ENCODE results near the gene ADGRF1. TPM values are rescaled to one million over a fixed set of nuclear protein-coding genes. Genes with fewer than 3 reads are reported as not detected.
"Not testable (repeated sequence)": the region's sequence is repeated elsewhere in the genome, so short reads cannot be mapped to it uniquely, and the experiment has no call there.

Gene ADGRF1
- 10 to 100 TPM in 1 of 2 donors, 1 to 10 TPM in 1; 5.6 to 11.5 TPM for total RNA-seq

DNA sequence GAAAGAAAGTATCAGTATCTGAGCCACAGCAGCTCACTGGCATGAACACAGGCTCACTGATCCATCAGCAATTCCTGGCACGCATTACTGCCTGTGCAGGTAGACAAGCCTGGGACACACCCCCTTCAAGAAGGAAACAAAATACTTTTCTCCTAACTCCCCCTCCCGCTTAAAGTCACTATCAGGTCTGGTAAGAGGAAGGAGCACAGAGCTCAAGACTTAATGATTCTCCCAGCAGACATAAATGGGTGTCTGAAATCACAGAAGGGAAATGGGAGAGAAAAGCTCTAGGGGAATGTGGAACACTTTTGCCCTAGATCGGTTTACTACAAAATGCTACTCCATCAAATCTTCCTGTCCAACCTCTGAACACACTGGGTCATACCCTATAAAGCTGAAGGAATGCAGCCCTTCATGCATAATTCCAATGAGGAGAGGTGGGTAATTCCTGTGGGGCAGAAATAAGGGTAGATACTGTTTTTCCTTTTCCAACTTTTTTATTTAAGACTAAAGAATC lies at the start of gene ADGRF1:
Gene ADGRF1, minus strand, starts transcription at position 58 of the 517 bp plus-strand sequence. CDS start 13,271 bp downstream, outside the sequence.
- H3K4me3 ChIP-seq: no peak within 1 kb of the TSS
- intact Hi-C loops (cut with DNase I): no loop called here
- peak; percentile 75 for DNase-seq (ENCODE audit: low spot score)
- H3K27me3 ChIP-seq (replicated peaks; ENCODE audit: insufficient read depth): no peaks in the 10 kb centered on the region
- TF ChIP-seq POLR2AphosphoS5 (IDR thresholded peaks at IDR 0.05) (peak; percentile 39), POLR2A (IDR thresholded peaks at IDR 0.05) (no peak)
- TF ChIP-seq, protein P1, sequence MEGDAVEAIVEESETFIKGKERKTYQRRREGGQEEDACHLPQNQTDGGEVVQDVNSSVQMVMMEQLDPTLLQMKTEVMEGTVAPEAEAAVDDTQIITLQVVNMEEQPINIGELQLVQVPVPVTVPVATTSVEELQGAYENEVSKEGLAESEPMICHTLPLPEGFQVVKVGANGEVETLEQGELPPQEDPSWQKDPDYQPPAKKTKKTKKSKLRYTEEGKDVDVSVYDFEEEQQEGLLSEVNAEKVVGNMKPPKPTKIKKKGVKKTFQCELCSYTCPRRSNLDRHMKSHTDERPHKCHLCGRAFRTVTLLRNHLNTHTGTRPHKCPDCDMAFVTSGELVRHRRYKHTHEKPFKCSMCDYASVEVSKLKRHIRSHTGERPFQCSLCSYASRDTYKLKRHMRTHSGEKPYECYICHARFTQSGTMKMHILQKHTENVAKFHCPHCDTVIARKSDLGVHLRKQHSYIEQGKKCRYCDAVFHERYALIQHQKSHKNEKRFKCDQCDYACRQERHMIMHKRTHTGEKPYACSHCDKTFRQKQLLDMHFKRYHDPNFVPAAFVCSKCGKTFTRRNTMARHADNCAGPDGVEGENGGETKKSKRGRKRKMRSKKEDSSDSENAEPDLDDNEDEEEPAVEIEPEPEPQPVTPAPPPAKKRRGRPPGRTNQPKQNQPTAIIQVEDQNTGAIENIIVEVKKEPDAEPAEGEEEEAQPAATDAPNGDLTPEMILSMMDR (IDR thresholded peaks at IDR 0.05): no peak
- H3K4me1 ChIP-seq (replicated peaks): peaks cover 6% of the 10 kb centered on the region
- H3K36me3 ChIP-seq: no peaks in the 10 kb centered on the region
- no peak within 1 kb of the TSS for H3K27ac ChIP-seq
- 42% methylated on average over 3 of the region's 3 CpGs for WGBS
- H3K9me3 ChIP-seq: no peaks in the 10 kb centered on the region

DNA sequence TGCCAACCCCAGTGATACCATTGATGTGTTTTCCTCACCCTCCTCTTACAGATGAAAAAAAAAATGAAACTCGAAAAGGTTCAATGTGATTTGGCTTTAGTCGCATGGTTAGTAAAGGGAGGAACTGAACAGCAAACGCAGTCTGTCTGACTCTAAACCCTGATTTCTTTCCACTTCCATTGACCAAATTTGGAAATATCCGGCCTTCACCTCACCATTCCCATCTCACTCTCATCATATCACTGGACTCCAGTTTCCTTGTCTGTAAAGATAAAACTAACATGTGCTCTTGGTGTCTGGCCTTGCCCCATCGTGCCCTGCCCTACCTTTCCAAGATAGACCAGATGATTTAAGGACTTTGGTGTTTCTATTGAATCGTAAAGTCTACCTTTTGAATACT lies 48.7 kb upstream of the ADGRF1 start:
- 79% methylated on average over 6 of the region's 6 CpGs for WGBS
- no peak overlapping the region for H3K27ac ChIP-seq
- intact Hi-C loops (cut with DNase I): no loop called here

DNA sequence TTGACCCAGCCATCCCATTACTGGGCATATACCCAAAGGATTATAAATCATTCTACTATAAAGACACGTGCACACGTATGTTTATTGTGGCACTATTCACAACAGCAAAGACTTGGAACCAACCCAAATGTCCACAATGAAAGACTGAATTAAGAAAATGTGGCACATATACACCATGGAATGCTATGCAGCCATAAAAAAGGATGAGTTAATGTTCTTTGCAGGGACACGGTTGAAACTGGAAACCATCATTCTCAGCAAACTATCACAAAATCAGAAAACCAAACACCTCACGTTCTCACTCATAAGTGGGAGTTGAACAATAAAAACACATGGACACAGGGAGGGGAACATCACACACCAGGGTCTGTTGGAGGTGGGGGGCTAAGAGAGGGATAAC lies 47.3 kb upstream of the ADGRF1 start:
- DNase-seq (ENCODE audit: low spot score); H3K27ac ChIP-seq; intact Hi-C loops (cut with DNase I); H3K4me1 ChIP-seq (replicated peaks); H3K27me3 ChIP-seq (replicated peaks; ENCODE audit: insufficient read depth); H3K36me3 ChIP-seq; H3K4me3 ChIP-seq; H3K9me3 ChIP-seq: not testable (repeated sequence)
- WGBS: 45% methylated on average over 4 of the region's 4 CpGs

More for the DNA sequence above, 48.7 kb upstream of the ADGRF1 start:
- Histone ChIP-seq H3K4me1 (replicated peaks) (no peaks in the 10 kb centered on the region), H3K9me3 (no peaks in the 10 kb centered on the region), H3K4me3 (no peak overlapping the region), H3K27me3 (replicated peaks; ENCODE audit: insufficient read depth) (no peaks in the 10 kb centered on the region), H3K36me3 (no peaks in the 10 kb centered on the region)
- TF ChIP-seq, protein P1 (IDR thresholded peaks at IDR 0.05): no peak
- TF ChIP-seq POLR2AphosphoS5 (IDR thresholded peaks at IDR 0.05) (no peak), POLR2A (IDR thresholded peaks at IDR 0.05) (no peak)
- no peak for DNase-seq (ENCODE audit: low spot score)

GRCh38 chr6:47086051-47086770 lies 44.1 kb upstream of the ADGRF1 start:
- H3K4me1 ChIP-seq (replicated peaks): no peaks in the 10 kb centered on the region
- no peaks in the 10 kb centered on the region for H3K27me3 ChIP-seq (replicated peaks; ENCODE audit: insufficient read depth)
- H3K4me3 ChIP-seq: no peak overlapping the region
- no peak for DNase-seq (ENCODE audit: low spot score)
- TF ChIP-seq, protein P1 (IDR thresholded peaks at IDR 0.05): no peak
- TF ChIP-seq POLR2AphosphoS5 (IDR thresholded peaks at IDR 0.05): no peak
- TF ChIP-seq POLR2A (IDR thresholded peaks at IDR 0.05): no peak
- WGBS: 77% methylated on average over 4 of the region's 4 CpGs
- intact Hi-C loops (cut with DNase I): no loop called here
- no peaks in the 10 kb centered on the region for H3K36me3 ChIP-seq
- H3K9me3 ChIP-seq: no peaks in the 10 kb centered on the region
- H3K27ac ChIP-seq: no peak overlapping the region

- H3K27me3 ChIP-seq (replicated peaks; ENCODE audit: insufficient read depth): no peaks in the 10 kb centered on the region
- no peak overlapping the region for H3K4me3 ChIP-seq
- TF ChIP-seq POLR2A (IDR thresholded peaks at IDR 0.05) (no peak), POLR2AphosphoS5 (IDR thresholded peaks at IDR 0.05) (no peak)
- TF ChIP-seq, protein P1 (IDR thresholded peaks at IDR 0.05): no peak
- no peaks in the 10 kb centered on the region for H3K36me3 ChIP-seq
- no peak overlapping the region for H3K27ac ChIP-seq
- H3K4me1 ChIP-seq (replicated peaks): no peaks in the 10 kb centered on the region
- no peak for DNase-seq (ENCODE audit: low spot score)
- no peaks in the 10 kb centered on the region for H3K9me3 ChIP-seq
- WGBS: 82% methylated on average over 2 of the region's 2 CpGs
- intact Hi-C loops (cut with DNase I): no loop called here
Observed at GRCh38 chr6:47084610-47085009, 42.5 kb upstream of the ADGRF1 start.

Measured in prostate gland (tissue), 2 donors.